ENCODE measurements around the gene CDKN1A.

CDKN1A gene

GRCh38 chr6:36679043-36679833 is 724 bp downstream of the CDKN1A start:
- DNase-seq, result peak; percentile 69 to 83 (median 73)

GRCh38 chr6:36682328-36683144 is 4.0 kb downstream of the CDKN1A start:
- peak; percentile 73 to 85 (median 79) for DNase-seq

DNA sequence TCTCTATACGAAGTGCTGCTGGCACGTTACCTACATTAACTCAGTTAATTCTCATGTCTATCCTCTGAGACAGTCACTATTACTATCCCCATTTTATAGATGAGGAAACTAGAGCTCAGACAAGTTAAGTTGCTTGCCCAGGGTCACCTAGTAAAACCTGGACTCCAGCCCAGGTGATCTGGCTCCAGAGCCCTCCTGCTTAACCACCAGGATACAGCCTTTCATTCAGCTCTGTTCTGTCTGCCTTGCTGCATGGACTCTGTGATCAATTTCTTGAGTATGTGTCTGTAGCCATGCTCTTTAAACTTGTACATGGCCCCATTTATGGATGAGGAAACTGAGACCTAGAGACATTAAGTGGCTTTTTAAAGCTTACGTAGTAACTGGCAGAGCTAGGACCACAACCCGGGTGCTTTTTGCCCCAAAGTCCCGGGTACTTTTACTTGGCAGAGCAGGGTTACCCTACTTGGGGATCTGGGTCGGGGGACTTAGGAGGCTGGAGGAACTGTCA is 4.7 kb downstream of the CDKN1A start:
- DNase-seq, result no peak

GRCh38 chr6:36683656-36684446 is 5.3 kb downstream of the CDKN1A start:
- DNase-seq, result no peak

GRCh38 chr6:36684447-36684812 is 5.9 kb downstream of the CDKN1A start:
- no peak for DNase-seq

DNA sequence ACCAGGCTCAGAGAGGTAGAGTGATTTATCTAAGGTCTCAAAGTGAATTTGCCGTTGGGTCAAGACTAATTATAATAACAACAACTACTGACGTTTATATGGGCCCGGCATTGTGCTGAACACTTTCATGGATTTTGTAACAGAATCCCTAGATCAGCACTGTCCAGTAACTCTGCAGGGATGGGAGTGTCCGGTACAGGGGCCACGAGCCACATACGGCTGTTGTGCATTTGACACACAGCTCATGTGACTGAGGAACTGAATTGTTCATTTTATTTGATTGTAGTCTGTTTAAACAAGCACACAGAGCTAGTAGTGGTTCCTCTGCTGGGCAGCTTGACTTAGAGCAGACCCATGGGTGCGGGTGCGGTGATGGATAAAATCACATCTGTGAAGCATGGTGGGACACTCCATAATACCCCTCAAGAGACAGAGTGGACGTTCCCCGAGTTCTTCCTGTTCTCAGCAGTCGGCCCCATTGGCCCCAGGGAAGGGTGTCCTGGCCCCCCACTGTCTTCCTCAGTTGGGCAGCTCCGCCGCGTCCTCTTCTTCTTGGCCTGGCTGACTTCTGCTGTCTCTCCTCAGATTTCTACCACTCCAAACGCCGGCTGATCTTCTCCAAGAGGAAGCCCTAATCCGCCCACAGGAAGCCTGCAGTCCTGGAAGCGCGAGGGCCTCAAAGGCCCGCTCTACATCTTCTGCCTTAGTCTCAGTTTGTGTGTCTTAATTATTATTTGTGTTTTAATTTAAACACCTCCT is 6.8 kb downstream of the CDKN1A start:
- DNase-seq, result peak; percentile 53 to 64 (median 60)

DNA sequence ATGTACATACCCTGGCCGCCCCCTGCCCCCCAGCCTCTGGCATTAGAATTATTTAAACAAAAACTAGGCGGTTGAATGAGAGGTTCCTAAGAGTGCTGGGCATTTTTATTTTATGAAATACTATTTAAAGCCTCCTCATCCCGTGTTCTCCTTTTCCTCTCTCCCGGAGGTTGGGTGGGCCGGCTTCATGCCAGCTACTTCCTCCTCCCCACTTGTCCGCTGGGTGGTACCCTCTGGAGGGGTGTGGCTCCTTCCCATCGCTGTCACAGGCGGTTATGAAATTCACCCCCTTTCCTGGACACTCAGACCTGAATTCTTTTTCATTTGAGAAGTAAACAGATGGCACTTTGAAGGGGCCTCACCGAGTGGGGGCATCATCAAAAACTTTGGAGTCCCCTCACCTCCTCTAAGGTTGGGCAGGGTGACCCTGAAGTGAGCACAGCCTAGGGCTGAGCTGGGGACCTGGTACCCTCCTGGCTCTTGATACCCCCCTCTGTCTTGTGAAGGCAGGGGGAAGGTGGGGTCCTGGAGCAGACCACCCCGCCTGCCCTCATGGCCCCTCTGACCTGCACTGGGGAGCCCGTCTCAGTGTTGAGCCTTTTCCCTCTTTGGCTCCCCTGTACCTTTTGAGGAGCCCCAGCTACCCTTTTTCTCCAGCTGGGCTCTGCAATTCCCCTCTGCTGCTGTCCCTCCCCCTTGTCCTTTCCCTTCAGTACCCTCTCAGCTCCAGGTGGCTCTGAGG is 7.6 kb downstream of the CDKN1A start:
- DNase-seq, result peak; percentile 70 to 74 (median 70)

DNA sequence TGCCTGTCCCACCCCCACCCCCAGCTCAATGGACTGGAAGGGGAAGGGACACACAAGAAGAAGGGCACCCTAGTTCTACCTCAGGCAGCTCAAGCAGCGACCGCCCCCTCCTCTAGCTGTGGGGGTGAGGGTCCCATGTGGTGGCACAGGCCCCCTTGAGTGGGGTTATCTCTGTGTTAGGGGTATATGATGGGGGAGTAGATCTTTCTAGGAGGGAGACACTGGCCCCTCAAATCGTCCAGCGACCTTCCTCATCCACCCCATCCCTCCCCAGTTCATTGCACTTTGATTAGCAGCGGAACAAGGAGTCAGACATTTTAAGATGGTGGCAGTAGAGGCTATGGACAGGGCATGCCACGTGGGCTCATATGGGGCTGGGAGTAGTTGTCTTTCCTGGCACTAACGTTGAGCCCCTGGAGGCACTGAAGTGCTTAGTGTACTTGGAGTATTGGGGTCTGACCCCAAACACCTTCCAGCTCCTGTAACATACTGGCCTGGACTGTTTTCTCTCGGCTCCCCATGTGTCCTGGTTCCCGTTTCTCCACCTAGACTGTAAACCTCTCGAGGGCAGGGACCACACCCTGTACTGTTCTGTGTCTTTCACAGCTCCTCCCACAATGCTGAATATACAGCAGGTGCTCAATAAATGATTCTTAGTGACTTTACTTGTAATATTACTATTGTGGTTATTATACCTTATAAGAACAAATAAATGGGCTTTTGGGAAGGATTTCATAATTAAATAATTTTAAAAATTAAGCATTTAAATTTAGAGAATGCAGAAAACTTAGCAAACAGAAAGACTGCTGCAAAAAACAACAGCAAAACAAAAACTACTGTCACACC is 8.4 kb downstream of the CDKN1A start:
- DNase-seq, result no peak

DNA sequence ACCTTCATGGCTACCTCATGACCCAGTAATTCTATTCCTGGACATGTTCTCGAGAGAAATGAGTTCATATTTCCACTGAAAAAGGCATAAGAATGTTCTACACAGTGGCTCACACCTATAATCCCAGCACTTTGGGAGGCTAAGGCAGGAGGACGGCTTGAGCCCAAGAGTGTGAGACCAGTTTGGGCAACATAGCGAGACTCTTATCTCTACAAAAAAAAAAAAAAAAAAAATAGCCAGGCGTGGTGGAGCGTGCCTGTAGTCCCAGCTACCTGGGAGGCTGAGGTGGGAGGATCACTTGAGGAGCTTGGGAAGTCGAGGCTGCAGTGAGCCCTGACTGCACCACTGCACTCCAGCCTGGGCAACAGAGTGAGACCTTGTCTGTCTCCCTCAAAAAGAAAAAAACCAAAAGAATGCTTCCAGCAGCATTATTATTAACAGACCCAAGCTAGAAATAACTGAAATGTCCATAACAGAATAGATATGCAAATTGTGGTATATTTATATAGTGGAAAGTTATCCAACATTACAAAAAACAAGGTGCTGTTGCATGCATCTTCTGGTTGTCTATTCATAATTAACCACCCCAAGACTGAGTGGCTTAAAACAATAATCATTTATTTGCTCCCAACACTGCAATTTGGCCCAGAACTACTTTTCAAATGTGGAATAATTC is 9.7 kb downstream of the CDKN1A start:
- peak in 1 of 3 donors; percentile 40 for DNase-seq

GRCh38 chr6:36688739-36689075 is 10.2 kb downstream of the CDKN1A start:
- peak in 2 of 3 donors; percentile 28 to 32 for DNase-seq

GRCh38 chr6:36691011-36691410 is 12.5 kb downstream of the CDKN1A start:
- no peak for DNase-seq

GRCh38 chr6:36691612-36692011 is 13.1 kb downstream of the CDKN1A start:
- DNase-seq, result no peak

DNA sequence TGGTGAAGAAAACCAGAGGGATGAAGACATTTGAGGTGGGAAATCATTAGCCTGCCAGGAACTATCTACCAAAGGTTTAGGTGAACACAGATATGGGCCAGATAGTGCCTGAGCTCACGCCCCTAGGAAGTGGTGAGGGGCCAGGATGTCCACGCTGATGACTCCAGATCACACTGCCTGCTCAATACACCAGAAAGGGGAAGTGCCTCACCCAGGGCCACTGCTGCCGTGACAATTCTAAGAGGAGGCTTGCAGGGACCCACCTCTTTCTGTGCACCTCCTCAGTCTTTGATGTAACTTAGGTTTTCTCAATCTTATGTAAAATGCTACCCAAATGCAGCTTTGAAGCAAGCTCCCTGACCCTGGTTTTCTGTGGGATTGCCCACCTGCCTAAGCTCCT is 13.7 kb downstream of the CDKN1A start:
- DNase-seq, result peak; percentile 72 to 76 (median 76)

DNA sequence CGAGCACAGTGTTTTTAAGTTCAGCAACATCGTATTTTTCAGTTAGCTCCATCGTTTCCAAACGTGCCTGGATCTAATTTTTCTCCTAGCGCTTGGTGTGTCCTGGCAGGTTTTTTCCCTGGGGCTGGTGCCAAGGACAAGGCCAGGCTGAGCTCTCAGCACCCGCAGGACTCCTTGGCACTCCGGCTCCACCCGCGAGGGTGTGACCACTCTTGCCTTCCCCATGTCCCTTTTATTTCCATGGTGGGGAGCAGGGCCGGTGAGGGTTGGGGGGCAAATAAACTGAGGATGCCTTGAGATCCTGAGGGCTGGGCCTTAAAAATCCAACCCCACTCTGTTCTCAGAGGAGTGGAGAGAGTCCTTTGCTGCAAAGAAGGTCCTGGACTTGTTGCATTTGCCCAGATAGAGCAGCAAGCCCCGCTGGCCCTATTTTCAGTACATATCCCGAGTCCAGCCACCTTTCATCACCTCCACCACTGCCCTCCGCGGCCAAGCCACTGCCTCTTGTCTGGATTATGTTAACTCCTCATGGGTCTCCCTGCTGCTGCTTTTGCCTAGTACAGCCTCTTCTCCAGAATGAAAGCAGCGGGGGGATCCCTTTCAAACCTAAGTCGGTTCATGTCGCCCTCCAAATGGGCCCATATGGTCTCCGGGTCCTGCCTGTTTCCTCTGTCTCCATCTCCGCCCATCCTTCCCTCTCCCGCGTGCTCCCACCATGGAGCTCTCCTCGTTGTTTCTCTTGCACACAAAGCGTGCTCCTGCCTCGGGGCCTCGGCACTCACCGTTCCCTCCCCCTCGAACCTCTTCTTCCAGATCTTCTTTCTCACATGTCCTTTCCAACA is 14.6 kb downstream of the CDKN1A start:
- no peak for DNase-seq

- DNase-seq, result no peak
Measured at GRCh38 chr6:36694616-36695015, 16.1 kb downstream of the CDKN1A start.

- DNase-seq, result no peak
Measured at GRCh38 chr6:36695414-36695813, 16.9 kb downstream of the CDKN1A start.

DNA sequence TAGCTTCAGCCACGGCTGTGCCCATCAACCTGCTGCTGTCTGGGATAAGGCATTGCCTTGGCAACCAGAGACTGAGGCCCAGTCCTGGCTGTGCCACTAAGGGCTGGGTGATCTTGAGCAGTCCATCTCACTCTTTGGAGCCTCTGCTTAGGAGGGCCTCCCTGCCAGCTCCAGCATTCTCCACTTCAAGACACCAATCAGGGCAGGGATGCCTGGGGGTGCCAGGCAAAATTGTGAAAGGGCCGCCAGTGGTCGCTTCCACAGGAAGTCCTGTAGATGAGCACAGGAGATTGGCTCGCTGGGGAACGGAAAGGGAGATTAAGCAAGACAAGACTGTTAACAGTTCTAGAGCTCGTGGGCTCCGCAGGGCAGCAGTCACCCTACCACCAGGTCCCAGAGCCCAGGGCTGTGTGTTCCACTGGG is 19.0 kb downstream of the CDKN1A start, which contains the start of gene RAB44:
RAB44 (plus strand) TSS at position 346 of the 423 bp plus-strand sequence. CDS start 6,410 bp downstream, outside the sequence.
- peak; percentile 29 to 56 (median 48) for DNase-seq

DNA sequence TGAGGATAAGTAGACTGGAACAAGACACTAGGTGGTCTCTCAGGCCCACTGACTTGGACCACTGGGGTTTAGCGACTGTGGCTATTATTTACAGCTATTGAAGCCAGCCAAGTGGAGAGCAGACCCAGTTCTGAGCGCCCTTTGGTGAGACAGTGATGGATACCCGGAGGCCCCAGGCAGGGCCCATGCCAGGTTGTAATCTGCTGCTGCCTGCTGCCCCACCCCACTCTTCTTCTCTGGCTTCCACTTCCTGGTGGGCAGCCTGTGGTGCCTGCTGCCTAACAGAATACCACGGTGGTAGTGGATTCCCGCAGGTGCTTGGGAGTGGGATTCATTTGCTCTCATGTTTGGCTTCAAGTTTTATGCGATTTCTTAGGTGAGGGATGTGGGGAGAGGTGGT is 19.7 kb downstream of the CDKN1A start:
- no peak for DNase-seq

DNA sequence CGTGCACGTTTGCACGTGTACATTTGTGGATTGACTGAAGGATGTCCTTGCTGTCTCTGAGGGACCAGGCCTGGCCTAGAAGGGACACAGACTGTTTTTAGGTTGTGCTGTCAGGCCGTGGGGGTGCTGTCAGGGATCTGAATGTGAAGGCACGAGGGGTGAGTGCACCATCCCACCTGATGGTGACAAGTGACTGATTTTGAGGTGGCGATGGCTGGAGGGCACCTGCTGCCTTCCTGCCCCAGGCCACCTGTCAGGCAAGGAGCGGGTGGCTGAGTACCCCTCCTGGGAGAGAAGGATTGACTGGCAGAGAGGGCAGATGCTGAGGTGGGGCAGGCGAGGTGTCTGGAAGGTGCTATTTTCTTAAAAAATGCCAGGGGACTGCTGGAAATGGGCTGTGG is 20.4 kb downstream of the CDKN1A start:
- no peak for DNase-seq

Data from suppressor macrophage treated with lipopolysaccharide for 1 hour (primary cell).